HG02588 (cell line): ENCODE measurements around the gene MICAL1.
A peak's percentile ranks its signal among the peaks of the same experiment; 100 is the strongest.

Experiments used
- ATAC-seq: cut with Tn5 transposase; IDR thresholded peaks from one replicate; pipeline ENCODE4 v1.9.1; 2021; ENCODE audit warnings: mild to moderate bottlenecking, moderate library complexity; ENCODE audit not compliant: unreplicated experiment

MICAL1 gene, protein sequence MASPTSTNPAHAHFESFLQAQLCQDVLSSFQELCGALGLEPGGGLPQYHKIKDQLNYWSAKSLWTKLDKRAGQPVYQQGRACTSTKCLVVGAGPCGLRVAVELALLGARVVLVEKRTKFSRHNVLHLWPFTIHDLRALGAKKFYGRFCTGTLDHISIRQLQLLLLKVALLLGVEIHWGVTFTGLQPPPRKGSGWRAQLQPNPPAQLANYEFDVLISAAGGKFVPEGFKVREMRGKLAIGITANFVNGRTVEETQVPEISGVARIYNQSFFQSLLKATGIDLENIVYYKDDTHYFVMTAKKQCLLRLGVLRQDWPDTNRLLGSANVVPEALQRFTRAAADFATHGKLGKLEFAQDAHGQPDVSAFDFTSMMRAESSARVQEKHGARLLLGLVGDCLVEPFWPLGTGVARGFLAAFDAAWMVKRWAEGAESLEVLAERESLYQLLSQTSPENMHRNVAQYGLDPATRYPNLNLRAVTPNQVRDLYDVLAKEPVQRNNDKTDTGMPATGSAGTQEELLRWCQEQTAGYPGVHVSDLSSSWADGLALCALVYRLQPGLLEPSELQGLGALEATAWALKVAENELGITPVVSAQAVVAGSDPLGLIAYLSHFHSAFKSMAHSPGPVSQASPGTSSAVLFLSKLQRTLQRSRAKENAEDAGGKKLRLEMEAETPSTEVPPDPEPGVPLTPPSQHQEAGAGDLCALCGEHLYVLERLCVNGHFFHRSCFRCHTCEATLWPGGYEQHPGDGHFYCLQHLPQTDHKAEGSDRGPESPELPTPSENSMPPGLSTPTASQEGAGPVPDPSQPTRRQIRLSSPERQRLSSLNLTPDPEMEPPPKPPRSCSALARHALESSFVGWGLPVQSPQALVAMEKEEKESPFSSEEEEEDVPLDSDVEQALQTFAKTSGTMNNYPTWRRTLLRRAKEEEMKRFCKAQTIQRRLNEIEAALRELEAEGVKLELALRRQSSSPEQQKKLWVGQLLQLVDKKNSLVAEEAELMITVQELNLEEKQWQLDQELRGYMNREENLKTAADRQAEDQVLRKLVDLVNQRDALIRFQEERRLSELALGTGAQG

DNA sequence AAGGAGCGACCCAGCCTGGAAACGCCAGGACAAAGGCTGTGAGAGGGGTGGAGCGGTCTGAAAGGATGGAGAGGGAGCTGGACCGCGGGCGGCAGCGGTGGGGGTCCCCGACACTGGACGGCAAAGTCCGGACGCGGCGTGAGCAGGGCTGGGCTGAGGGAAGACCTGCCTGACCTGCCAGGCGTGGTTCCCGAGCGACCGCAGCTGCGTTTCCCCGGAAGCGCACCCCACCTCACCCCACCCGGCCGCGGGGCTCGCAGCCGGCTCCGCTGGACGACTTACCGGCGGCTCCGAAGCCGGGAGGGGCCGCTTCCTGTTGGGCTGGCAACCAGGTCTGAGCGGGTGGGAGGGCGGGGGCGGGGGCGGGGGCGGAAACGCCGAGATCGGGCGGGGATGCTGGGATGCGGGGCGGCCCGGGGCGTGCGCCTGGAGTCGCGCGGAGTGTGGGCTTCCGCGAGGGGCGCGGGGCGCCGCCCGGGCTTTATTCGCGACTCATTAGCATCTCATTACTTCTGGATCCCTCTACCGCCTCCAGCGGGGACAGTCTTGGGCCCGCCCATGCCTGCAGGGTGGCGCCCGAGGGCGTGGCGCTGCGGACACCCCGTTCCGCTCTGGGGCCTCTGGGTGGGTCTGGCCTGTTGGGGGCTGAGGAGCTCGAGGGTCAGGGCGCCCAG lies at the start of gene MICAL1:
MICAL1 (minus strand) TSS at position 336 of the 674 bp plus-strand sequence. CDS start 1,576 bp downstream, outside the sequence.
- peak; percentile 61 for ATAC-seq

DNA sequence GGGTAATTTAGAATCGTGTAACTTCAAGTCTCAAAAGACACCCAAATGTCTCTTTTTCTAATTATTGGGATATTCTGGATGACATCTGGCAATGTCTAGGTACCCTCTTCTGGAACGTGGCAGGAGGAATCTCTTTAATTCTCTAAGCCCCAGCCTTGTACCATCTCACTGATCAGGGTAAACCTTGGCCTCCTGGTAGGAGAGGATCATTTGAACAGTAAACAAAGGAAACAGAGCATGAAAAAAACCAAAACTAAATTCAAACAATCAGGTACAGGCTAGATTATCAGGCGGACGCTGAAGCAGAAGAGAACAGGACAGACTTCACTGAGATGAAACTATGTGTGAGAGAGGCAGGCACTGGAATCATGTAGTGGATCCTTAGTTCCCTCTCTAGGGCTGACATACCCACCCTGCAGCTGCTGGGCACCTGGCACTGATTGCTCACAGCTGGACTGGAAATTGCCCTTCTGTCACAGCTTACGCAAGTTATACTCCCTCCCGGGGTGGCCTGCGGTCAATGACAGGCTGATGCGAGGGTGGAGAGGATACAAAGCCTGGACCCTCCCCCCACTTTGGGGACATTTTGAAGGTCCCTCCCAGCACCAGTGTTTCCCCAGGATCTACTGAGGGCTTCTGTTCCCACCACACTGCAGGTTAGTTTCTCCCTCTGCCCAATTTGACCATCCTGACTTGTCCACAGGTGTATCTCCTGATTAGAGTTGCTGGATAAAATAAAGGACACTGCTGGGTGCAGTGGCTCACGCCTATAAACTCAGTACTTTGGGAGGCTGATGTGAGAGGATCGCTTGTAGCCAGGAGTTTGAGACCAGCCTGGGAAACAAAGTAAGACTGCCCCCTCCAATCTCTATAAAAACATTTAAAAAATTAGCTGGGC lies 48.0 kb upstream of the MICAL1 start:
- ATAC-seq, result no peak

DNA sequence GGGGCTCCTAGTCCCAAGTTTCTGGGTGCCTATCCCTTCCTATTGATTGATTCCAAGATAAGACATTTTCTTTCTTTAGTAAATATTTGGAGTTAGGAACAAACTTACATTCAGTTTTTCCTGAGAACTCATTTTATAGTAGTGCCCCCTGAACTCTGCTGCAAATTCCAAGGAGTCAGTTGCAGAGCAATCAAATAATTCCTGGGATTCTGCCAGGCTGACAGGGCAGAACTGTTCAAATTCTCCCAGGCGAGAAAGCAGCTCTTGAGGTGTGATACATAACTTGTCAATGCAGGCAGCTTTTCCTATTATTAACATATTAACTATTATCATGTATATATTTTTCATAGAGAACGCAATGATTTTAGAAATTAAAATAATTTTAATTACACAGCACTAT lies 43.4 kb upstream of the MICAL1 start:
- no peak for ATAC-seq

DNA sequence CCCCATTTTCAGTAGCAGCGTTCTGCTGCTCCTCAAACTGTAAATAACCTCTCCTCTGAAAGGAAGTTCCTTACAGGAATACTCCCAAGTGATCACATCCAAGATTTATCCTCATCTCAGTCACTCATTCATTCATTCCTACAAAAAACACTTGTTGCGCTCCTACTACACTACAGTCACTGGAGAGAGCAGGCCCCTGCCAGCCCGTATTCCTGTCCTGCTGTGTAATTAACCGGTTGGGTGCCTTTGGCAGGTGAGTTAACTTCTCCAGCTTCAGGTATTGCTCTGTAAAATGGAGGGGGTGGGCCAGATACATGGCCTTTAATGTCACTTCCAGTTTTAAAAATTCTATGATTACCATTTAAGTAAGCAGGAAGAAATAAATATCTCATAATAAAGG lies 42.5 kb upstream of the MICAL1 start:
- no peak for ATAC-seq

DNA sequence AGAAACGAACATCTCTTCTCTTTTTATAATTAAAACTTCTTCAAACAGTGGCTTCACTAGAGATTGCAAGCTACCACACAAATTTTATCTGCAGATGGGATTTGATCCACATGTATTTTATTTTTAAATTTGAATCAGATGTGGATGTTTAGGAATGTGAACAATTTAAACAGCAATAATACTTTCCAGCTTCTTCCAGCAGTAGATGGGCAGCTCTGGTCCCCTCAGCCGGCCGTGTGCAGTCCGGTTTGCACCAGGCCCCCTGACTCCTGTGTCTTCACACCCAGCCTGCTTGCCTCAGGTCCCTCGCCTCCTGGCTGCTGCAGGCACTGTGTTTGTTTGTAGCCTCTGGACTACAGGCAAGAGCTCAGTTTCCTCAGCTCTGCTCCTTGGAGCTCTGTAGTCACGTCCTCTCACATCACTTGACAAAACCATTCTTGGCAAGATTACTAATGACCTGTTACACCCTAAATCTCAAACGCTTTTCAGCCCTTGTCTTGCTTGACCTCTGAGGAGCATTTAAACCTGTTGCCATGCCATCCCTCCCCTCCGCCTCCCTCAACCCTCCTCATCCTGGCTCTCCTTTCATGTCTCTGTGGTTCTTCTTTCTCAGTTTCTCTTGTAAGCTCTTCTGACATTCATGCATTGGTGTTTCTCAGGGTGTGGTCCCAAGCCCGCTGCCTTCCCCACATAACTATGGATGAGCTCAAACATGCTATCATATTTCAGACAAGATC lies 40.6 kb upstream of the MICAL1 start:
- ATAC-seq, result no peak

DNA sequence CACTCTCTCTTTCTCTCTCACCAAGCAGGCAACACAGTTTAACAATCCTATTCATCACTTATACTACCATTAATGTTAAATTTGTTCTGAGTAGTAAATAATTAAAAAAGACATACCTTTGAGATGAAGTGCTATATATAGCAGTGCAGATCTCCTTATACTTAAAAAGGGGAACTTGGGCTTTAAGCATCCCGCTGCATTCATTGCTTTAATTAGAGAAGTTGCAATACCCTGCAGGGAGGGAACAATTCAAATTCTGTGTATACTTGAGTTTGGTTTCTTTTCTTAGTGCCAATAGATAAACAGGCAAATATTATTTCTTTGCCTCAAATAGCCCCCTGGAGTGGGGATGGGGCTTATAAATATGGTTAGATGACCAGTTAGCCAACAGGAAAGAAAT lies 38.3 kb upstream of the MICAL1 start:
- ATAC-seq, result no peak

DNA sequence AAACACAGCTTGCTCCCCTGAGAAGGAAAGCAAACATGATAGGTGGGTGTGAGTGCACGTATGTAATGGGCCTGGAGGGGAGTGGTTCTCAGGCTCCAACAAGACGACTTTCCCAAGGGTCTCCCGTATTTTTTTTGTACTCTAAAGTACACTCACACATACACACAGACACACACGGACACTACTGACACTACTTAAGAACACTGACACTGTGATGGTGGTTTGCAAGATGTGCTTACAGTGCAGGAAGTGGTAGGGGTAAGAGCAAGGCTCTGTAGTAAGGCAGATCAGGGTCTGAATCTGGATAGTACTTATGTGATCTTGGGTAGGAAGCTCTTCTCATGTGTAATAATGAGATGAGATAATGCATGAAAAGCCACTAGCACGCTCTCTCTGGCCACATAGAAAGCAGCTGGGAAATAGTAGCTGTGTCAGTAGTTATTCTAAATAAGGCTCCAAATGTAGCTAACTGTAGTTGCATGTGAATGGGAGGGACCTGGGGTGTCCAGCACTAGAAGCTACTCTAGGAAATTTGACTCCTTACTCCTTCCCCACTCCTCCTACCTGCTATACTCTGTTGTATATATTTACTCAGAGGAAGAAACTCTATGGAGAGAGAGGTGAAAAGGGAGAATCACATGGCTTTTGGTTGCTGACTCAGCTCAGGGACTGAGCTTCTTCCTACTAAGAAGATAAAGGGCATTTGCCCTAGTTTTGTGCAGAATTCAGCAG lies 35.8 kb upstream of the MICAL1 start:
- ATAC-seq, result no peak

DNA sequence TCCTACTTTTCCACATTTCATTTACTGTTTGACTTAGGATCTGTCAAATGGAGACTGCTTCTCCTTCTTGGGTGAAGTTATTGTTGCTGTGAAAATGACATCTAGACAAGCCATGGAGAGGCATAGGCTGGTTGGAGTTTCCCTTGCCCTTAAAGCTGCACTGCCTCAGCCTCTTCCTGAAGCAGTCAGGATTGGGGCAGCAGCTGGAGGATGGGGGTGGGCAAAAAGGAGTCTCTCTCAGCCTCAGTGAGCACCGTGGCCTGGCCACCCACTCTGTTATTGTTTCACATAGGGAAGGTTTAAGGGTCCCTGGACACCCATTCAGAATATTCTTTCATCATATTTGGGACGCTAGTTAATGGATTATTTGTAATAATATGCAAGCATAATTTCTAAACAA lies 35.1 kb upstream of the MICAL1 start:
- ATAC-seq, result no peak

DNA sequence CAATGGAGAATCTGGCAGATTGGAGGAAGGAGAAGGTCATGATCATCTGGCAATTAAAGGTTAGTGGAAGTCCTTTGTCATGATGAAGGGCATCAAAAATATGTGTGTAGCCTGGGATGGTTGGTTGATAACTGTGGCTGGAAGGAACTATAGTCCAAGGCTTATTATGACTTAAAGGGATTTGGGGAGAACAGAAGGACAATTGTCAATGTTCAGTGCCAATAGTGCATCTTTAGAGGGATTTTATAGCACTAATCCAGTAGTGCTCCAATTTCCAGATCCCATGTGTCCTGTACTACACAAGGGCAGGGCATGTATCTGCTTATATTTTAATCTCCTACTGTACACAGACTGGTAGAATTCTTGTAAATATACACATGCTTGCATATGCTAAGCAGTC lies 32.4 kb upstream of the MICAL1 start:
- no peak for ATAC-seq

DNA sequence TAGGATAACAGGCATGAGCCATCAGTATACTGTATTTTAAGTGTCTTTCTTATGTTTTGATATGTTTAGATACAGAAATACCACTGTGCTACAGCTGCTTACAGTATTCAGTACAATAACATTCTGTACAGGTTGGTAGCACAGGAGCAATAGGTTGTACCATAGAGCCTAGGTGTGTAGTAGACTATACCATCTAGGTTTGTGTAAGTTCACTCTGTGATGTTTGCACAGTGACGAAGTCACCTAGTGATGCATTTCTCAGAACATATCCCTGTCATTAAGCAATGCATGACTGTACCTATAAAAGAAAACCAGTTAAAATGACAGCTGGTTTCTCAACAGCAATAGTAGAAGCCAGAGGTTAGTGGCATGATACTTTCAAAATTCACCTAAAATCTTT lies 30.5 kb upstream of the MICAL1 start:
- no peak for ATAC-seq

DNA sequence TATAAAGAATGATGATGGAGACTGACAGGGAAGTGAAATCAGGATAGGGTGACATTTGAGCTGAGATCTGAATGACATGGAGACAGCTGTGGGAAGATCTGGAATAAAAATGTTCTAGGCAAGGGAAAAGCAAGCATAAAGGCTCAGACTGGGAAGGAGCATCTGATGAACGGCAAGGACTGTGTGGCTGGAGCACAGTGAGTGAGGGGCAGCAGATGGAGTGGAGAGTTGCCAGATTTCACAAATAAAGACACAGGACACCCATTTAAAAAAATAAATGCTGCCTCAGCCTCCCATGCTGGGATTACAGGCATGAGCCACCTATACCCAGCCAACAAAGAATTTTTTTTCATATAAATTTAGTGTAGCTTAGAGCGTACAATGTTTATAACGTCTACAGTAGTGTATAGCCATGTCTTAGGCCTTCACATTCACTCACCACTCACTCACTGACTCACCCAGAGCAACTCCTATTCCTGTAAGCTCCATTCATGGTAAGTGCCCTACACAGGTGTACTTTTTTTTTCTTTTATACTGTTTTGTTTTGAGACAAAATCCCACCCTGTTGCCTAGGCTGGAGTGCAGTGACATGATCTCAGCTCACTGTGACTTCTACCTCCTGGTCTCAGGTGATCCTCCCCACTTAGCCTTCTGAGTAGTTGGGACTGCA lies 29.8 kb upstream of the MICAL1 start:
- ATAC-seq, result no peak

DNA sequence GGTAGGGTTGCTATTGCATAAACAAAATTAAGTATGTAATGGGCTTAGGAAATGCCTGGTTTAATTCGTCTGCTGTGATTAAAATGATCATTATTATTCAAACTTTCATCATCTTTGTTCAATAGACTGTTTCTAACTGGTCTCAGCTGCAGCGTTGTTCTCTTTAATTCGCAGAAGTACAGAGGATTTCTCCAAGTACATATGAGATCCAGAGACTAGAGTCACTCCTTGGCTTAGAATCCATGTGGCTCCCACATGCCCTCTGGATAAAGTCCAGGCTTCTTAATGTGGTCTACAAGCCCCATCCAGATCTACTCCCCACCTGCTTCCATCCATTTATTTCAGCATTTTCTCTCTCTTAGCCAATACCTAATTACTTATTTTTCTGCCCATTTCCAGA lies 28.6 kb upstream of the MICAL1 start:
- no peak for ATAC-seq

DNA sequence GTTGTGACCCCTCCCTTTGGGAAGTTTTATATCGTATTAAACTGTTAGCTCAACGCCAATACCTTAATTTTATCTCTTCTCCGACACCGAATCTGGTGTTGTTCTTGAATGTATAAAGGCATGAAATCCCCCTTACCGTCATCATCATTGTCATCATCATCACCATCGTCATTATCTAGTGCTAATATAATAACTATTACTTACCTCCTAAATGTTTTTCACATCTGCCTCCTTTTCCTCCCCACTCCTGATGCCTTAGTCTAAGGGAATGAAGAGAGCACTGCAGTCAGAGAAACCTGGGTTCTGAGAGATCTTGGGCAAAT lies 28.1 kb upstream of the MICAL1 start:
- no peak for ATAC-seq

DNA sequence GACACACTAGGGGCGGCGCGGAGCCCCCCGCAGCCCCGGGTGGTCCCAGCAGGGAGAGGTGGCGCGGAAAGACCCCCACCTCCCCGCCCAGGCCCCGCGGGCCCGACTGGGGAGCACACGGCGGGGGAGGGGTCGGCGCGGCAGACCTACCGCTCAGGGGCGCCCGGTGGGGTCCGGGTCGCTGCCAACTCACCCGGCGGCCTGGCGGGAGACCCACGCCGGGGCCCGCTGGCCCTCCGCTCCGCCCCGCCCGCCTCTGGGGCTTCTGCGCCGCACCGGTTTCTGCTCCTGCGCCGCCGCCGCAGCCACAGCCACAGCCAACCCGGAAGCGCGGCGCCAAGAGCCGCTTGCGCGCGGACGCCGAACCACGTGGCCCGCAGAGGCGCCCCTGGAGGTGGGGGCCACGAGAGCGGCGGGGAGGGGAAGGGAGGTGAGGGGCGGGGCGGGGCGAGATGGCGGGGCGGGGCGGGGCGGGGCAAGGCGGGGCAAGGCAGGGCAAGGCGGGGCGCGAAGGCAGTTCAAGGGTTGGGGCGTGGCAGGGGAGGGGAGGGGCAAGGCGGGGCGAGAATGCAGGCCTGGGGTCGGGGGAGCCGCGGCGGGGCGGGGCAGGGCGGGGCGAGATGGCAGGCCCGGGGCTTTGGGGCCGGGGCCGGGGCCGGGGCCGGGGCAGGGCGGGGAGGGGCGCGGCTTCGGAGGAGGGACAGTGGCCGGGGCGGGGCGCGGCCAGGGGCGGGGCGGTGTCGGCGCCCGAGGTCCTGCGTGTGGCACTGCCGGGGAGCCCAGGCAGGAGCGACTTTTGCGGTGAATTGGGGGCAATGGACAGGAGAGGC lies 27.5 kb upstream of the MICAL1 start, which contains the start of gene ZBTB24:
ZBTB24 (minus strand) TSS at position 315 of the 830 bp plus-strand sequence. CDS start 1,193 bp downstream, outside the sequence.
- ATAC-seq, result peak; percentile 86

DNA sequence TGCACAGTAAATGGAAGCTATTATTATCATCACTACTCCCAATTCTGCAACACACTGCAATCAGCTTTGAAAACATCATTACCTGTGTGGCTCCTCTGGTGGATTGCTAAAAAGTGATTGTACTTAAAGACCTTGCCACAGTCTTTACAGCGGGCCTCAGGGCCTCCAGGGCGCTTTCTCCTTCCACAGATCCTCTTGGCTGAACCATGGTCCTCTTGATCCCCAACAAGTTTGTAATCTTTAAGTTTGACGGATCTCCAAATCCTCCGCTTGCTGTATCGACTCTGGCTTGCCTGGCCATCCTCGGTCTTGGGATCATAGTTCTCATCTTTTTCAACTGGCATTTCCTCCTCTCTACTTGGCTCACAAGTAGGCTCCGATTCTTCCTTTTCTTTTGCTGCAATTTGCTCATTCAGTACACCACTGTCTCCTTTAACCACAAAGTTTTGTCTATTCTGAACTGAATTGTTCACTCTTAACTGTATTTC lies 25.5 kb upstream of the MICAL1 start:
- no peak for ATAC-seq

DNA sequence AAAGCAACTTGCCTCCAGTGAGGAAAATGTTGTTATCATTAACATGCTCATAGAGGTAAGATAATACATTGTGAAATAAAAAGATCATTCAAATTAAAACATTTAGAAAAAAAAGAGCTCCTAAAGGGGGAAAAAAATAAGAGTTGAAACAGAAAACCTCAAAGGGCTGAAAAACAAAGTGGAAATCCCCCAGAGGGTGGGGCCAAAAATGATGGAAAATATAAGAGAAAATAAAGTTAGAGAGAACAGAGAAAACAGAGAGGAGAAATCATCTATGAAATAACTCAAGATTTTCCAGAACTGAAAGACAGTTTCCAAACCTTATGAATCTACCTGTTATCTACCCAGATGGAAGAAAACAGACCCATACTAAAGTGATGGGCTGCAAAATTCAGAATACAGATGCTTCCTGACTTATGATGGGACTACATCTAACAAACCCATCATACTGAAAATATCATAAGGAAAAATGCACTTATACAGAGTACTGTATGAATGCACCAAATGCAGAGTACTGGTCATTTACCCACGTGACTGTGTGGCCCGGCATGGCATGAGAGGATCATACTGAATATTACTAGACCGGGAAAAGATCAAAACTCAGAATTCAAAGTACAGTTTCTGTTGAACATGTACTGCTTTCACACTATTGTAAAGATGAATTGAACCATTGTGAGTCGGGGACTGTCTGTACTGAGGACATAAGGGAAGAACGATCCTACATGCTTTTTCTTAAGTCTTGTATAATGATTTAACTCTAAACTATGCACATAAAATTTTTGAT lies 23.5 kb upstream of the MICAL1 start:
- no peak for ATAC-seq
